Activated CD4-positive, alpha-beta T cell treated with anti-CD3 and anti-CD28 coated beads for 36 hours (primary cell): ENCODE measurements around the gene CLECL1. TPM values are rescaled to one million over a fixed set of nuclear protein-coding genes. Genes with fewer than 3 reads are reported as not detected.
"Not testable (repeated sequence)": the region's sequence is repeated elsewhere in the genome, so short reads cannot be mapped to it uniquely, and the experiment has no call there.

Source experiments
- ATAC-seq: fragments of 200-7000 bp; cut with Tn5 transposase; one replicate; pipeline ENCODE4 v1.10.0; 2021; ENCODE audit warnings: mild to moderate bottlenecking, moderate library complexity
- CTCF ChIA-PET: fragments of 350-600 bp; sonication (Branson Sonifier 250); formaldehyde crosslinking; loops from one replicate; lab custom pipeline; 2021; ENCODE audit warnings: antibody characterized with exemption; lab: Charles Lee
- POLR2A ChIA-PET: fragments of 350-600 bp; sonication (Branson Sonifier 250); formaldehyde crosslinking; loops from one replicate; lab custom pipeline; 2021; ENCODE audit warnings: antibody characterized with exemption, inconsistent platforms; lab: Charles Lee
- DNase-seq: peaks from one replicate; pipeline ENCODE4 v3.0.0-alpha.2; 2020
- H3K27ac Mint-ChIP-seq: one replicate; pipeline ENCODE4 v1.8.0; 2021; ENCODE audit warnings: mixed read lengths
- H3K27me3 Mint-ChIP-seq: one replicate; pipeline ENCODE4 v1.8.0; 2021; ENCODE audit warnings: mixed read lengths
- H3K36me3 Mint-ChIP-seq: one replicate; pipeline ENCODE4 v1.8.0; 2021; ENCODE audit warnings: low read depth, mixed read lengths
- H3K4me1 Mint-ChIP-seq: one replicate; pipeline ENCODE4 v1.8.0; 2021; ENCODE audit warnings: mixed read lengths
- H3K4me3 Mint-ChIP-seq: one replicate; pipeline ENCODE4 v1.8.0; 2021; ENCODE audit warnings: mild to moderate bottlenecking, moderate library complexity, mixed read lengths
- H3K9me3 Mint-ChIP-seq: one replicate; pipeline ENCODE4 v1.8.0; 2021; ENCODE audit warnings: low read depth, mixed read lengths
- intact Hi-C, 2 experiments: fragments of 100-400 bp; cut with DNase I in 1 of 2; cut with micrococcal nuclease in 1 of 2; formaldehyde crosslinking; loops; one replicate each; pipeline versions ENCODE4 v1.14.2 to v1.15.1; 2022 to 2024; cut with DNase I, micrococcal nuclease
- total RNA-seq, 2 experiments: library from RNA; stranded (reverse); gene quantifications; one replicate each; pipeline ENCODE4 v1.2.3, GENCODE V29; 2021

Gene CLECL1
- total RNA-seq, 2 experiments from 2014 or later: 3.1 to 3.8 TPM

DNA sequence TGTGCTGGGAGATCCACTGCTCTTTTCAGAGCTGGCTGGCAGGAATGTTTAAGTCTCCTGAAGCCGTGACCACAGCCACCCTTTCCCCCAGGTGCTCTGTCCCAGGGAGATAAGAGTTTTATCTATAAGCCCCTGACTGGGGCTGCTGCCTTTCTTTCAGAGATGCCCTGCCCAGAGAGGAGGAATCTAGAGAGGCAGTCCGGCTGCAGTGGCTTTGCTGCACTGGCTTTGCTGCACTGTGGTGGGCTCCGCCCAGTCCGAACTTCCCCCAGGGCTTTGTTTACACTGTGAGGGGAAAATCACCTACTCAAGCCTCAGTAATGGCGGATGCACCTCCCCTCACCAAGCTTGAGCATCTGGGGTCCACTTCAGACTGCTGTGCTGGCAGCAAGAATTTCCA is 47.5 kb downstream of the CLECL1 start:
- POLR2A ChIA-PET: interaction anchor here (0.6 kb wide), 1 partner anchor 359 kb away, joined by 3 read pairs; no protein-coding TSS in a partner anchor

DNA sequence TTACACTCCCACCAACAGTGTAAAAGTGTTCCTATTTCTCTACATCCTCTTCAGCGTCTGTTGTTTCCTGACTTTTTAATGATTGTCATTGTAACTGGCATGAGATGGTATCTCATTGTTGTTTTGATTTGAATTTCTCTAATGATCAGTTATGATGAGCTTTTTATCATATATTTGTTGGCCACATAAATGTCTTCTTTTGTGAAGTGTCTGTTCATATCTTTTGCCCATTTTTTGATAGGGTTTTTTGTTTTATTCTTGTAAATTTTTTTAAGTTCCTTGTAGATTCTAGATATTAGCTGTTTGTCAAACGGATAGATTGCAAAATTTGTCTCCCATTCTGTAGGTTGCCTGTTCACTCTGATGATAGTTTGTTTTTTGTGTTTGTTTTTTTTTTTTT is 49.9 kb downstream of the CLECL1 start:
- H3K27me3 Mint-ChIP-seq, DNase-seq, ATAC-seq, intact Hi-C loops: not testable (repeated sequence)
- Mint-ChIP-seq H3K9me3 (peaks cover 35% of the 10 kb centered on the region), H3K4me3 (peak overlapping the region; percentile 33), H3K36me3 (peaks cover 90% of the 10 kb centered on the region), H3K27ac (peak overlapping the region; percentile 75), H3K4me1 (peaks cover 79% of the 10 kb centered on the region)
- ChIA-PET POLR2A (interaction anchor here (1.8 kb wide), 1 partner anchor 9 kb away, joined by 5 read pairs; no protein-coding TSS in a partner anchor), CTCF (interaction anchor here (1.5 to 2.2 kb wide), 2 partner anchors 10 to 35 kb away, joined by 5 to 7 read pairs; no protein-coding TSS in a partner anchor)

More for the DNA sequence above, 47.5 kb downstream of the CLECL1 start:
- peaks cover 73% of the 10 kb centered on the region for H3K4me1 Mint-ChIP-seq
- DNase-seq, H3K4me3 Mint-ChIP-seq, ATAC-seq, H3K27me3 Mint-ChIP-seq, intact Hi-C loops: not testable (repeated sequence)
- H3K9me3 Mint-ChIP-seq: peaks cover 37% of the 10 kb centered on the region
- peak overlapping the region; percentile 60 for H3K27ac Mint-ChIP-seq
- CTCF ChIA-PET: interaction anchor here (1.0 to 1.4 kb wide), 2 partner anchors 23 to 49 kb away, joined by 3 to 4 read pairs; no protein-coding TSS in a partner anchor
- peaks cover 93% of the 10 kb centered on the region for H3K36me3 Mint-ChIP-seq

DNA sequence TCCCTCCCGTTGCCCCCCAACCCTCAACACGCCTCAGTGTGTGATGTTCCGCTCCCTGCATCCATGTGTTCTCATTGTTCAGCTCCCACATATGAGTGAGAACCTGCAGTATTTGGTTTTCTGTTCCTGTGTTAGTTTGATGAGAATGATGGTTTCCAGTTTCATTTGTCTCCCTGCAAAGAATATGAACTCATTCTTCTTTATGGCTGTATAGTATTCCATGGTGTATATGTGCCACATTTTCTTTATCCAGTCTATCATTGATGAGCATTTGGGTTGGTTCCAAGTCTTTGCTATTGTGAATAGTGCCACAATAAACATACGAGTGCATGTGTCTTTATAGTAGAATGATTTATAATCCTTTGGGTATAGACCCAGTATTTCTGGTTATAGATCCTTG is 50.4 kb downstream of the CLECL1 start:
- CTCF ChIA-PET: interaction anchor here (0.9 to 2.2 kb wide), 7 partner anchors 9 to 48 kb away, joined by 3 to 8 read pairs (median 5); no protein-coding TSS in a partner anchor

DNA sequence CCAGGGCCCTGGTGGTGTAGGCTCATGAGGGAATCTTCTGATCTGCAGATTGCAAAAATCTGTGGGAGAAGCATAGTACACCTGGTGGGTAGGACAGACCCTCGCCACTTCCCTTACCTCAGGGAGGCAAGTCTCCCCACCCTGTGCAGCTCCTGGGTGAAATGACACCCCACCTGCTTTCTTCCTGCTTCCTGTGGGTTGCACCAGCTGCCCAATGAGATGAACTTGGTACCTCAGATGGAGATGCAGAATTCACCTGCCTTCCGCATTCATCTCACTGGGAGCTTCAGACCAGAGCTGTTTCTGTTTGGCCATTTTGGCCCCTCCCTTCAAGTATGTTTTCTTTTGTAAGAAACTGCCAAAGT is 58.7 kb downstream of the CLECL1 start:
- H3K4me3 Mint-ChIP-seq: peak overlapping the region; percentile 93
- ChIA-PET CTCF (interaction anchor here (0.6 to 2.3 kb wide), 12 partner anchors 9 to 82 kb away, joined by 3 to 11 read pairs (median 4); no protein-coding TSS in a partner anchor), POLR2A (interaction anchor here (0.9 to 3.9 kb wide), 8 partner anchors 9 to 86 kb away, joined by 3 to 31 read pairs (median 5); partner anchors contain the start of gene CD69)
- H3K27me3 Mint-ChIP-seq: no peaks in the 10 kb centered on the region
- peaks cover under 1% of the 10 kb centered on the region for H3K9me3 Mint-ChIP-seq
- peaks cover 48% of the 10 kb centered on the region for H3K4me1 Mint-ChIP-seq
- intact Hi-C loops: loop anchor here in 1 of 2 experiments (10.0 kb wide), 1 partner anchor 1981 kb away; no protein-coding TSS in a partner anchor
- DNase-seq (peak; percentile 63), ATAC-seq (peak; percentile 8)
- peaks cover 91% of the 10 kb centered on the region for H3K36me3 Mint-ChIP-seq
- H3K27ac Mint-ChIP-seq: peak overlapping the region; percentile 99

More for the DNA sequence above, 50.4 kb downstream of the CLECL1 start:
- intact Hi-C loops, ATAC-seq, H3K27me3 Mint-ChIP-seq, DNase-seq: not testable (repeated sequence)
- H3K9me3 Mint-ChIP-seq: peaks cover 35% of the 10 kb centered on the region
- peak overlapping the region; percentile 75 for H3K27ac Mint-ChIP-seq
- H3K4me1 Mint-ChIP-seq: peaks cover 82% of the 10 kb centered on the region
- H3K4me3 Mint-ChIP-seq: peak overlapping the region; percentile 33
- peaks cover 91% of the 10 kb centered on the region for H3K36me3 Mint-ChIP-seq
- POLR2A ChIA-PET: interaction anchor here (0.7 to 1.8 kb wide), 3 partner anchors 9 to 13 kb away, joined by 3 to 5 read pairs (median 5); partner anchors contain the start of gene CLEC2D

DNA sequence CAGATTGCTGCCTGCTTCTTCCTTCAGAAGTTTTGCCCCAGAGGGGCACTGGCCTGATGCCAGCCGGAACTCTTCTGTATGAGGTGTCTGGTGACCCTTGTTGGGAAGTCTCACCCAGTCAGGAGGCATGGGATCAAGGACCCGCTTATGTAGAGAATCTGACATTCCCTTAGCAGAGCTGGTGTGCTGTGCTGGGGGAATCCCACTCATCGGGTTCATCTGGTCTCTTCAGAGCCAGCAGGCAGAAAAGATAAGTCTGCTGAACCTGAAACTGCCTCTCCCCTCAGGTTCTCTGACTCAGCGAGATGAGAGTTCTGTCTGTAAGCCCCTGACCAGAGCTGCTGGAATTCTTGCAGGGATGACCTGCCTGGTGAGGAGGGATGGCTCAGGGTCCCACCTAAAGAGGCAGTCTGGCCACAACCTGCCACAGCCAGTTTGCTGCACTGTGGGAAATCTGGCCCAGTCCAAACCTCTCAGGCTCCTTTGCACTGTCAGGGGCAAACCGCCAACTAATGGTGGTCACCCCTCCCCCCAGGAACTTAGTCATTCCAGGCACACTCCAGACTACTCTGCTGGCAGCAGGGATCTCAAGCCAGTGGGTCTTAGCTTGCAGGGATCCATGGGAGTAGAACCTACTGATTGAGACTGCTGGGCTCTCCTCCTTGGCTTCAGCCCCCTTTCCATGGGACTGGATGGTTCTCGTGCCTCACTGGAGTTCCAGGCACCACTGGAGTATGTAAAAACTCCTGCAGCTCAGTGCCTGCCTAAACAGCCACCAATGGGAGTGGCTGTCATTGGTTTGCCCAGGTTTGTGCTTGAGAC is 59.3 kb downstream of the CLECL1 start:
- DNase-seq: peak; percentile 89
- intact Hi-C loops: loop anchor here (1.0 to 10.0 kb wide), 5 partner anchors 23 to 1981 kb away; no protein-coding TSS in a partner anchor
- CTCF ChIA-PET: interaction anchor here (0.7 to 2.2 kb wide), 9 partner anchors 9 to 82 kb away, joined by 3 to 11 read pairs (median 4); no protein-coding TSS in a partner anchor
- Mint-ChIP-seq H3K4me1 (peaks cover 47% of the 10 kb centered on the region), H3K27ac (peak overlapping the region; percentile 99), H3K36me3 (peaks cover 90% of the 10 kb centered on the region), H3K4me3 (peak overlapping the region; percentile 93), H3K27me3 (no peaks in the 10 kb centered on the region), H3K9me3 (no peaks in the 10 kb centered on the region)
- peak; percentile 47 for ATAC-seq
- POLR2A ChIA-PET: interaction anchor here (0.8 to 3.9 kb wide), 11 partner anchors 10 to 87 kb away, joined by 3 to 31 read pairs (median 5); partner anchors contain the start of gene CD69

Other genes with a start within 250 kb of the CLECL1 start
- under 1 TPM; 0.40 to 0.87 TPM for gene KLRB1, start 125.2 kb downstream of the CLECL1 start, total RNA-seq
- gene CLEC2D, start 63.4 kb downstream of the CLECL1 start, total RNA-seq: 100 to 1,000 TPM; 190 to 212 TPM
- gene CD69, start 27.8 kb upstream of the CLECL1 start, total RNA-seq: 100 to 1,000 TPM in 1 of 2 experiments, 10 to 100 TPM in 1; 97.9 to 127 TPM
- gene KLRF1, start 94.4 kb upstream of the CLECL1 start, total RNA-seq: not detected
- 10 to 100 TPM; 21.8 to 25.8 TPM for gene CLEC2B, start 136.3 kb upstream of the CLECL1 start, total RNA-seq
- gene KLRF2, start 148.4 kb upstream of the CLECL1 start, total RNA-seq: not detected
- not detected for gene CLEC2A, start 199.3 kb upstream of the CLECL1 start, total RNA-seq
- gene CLEC12A, start 238.3 kb upstream of the CLECL1 start, total RNA-seq: not detected